ENCODE measurements around the gene GABRD.

GABRD gene

DNA sequence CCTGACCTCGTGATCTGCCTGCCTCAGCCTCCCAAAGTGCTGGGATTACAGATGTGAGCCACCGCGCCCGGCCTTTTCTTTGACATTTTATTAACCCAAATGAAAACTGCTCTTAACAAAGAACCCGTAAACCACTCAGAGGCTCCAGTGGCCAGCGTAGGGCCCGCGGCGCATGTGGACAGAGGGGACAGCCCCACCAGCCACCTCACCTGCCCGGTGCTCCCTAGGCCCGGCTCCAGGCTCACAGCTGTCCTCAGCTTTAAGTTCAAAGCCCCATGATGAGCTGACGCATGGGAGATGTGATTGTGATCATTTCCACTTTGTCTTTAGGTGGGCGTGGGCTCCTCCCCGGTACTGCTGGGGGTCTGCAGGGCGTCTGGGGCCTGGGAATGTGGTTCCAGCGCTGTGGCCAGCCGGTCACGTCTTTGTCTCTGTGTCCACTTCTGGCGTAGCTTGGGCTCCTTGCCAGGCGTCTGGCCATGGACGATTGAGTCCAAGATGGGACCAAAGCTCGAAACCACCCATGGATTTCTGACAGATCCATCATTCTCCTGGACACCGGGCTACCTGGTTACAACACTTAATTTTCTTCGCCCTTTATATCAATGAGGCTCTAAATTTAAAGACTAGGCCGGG is 37.9 kb downstream of the GABRD start:
- Histone ChIP-seq H3K27me3 (ENCODE audit: insufficient read depth, low read length) (peaks cover 6% of the 10 kb centered on the region; the same call in 1 of the 2 replicates), H3K4me3 (ENCODE audit: low read depth, low read length) (no peak overlapping the region), H3K27ac (ENCODE audit: low read depth, low read length) (no peak overlapping the region), H3K79me2 (ENCODE audit: control insufficient read depth, insufficient read depth, low read length, unreplicated experiment) (no peaks in the 10 kb centered on the region), H2AFZ (ENCODE audit: low read length, unreplicated experiment) (no peak overlapping the region), H3K4me1 (ENCODE audit: control insufficient read depth, insufficient read depth, low read length, unreplicated experiment) (no peaks in the 10 kb centered on the region), H3K36me3 (ENCODE audit: insufficient read depth, low read length) (no peaks in the 10 kb centered on the region)

- Histone ChIP-seq H2AFZ (ENCODE audit: low read length, unreplicated experiment) (no peak overlapping the region), H3K4me1 (ENCODE audit: control insufficient read depth, insufficient read depth, low read length, unreplicated experiment) (no peaks in the 10 kb centered on the region), H3K27me3 (ENCODE audit: insufficient read depth, low read length) (peaks cover 11% of the 10 kb centered on the region; the same call in 1 of the 2 replicates), H3K36me3 (ENCODE audit: insufficient read depth, low read length) (no peaks in the 10 kb centered on the region), H3K4me3 (ENCODE audit: low read depth, low read length) (no peak overlapping the region), H3K79me2 (ENCODE audit: control insufficient read depth, insufficient read depth, low read length, unreplicated experiment) (no peaks in the 10 kb centered on the region), H3K27ac (ENCODE audit: low read depth, low read length) (no peak overlapping the region)
Measured at GRCh38 chr1:2059290-2059953, 40.3 kb downstream of the GABRD start.

DNA sequence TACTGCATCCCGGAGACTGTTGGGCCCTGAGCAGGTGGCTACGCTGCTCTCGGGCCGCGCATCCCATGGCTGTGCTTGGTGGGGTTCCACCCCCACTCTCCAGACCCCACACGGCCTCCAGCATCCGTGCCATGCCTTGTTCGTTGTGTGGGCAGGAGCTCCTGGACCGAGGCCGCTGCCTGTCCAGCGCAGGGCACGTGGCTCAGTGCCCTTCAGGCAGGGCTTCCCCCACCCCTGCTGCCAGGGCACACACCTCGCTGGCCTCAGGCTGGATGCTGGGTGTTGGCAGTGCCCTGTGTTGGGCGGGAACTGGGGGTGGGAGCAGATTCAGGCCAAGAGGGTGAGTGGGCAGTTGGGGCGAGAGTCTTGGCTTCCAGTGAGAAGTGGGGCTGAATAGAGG is 40.9 kb downstream of the GABRD start:
- Histone ChIP-seq H3K4me3 (ENCODE audit: low read depth, low read length) (no peak overlapping the region), H2AFZ (ENCODE audit: low read length, unreplicated experiment) (no peak overlapping the region), H3K4me1 (ENCODE audit: control insufficient read depth, insufficient read depth, low read length, unreplicated experiment) (no peaks in the 10 kb centered on the region), H3K27ac (ENCODE audit: low read depth, low read length) (no peak overlapping the region), H3K27me3 (ENCODE audit: insufficient read depth, low read length) (peaks cover 18% of the 10 kb centered on the region), H3K79me2 (ENCODE audit: control insufficient read depth, insufficient read depth, low read length, unreplicated experiment) (no peaks in the 10 kb centered on the region), H3K36me3 (ENCODE audit: insufficient read depth, low read length) (no peaks in the 10 kb centered on the region)

DNA sequence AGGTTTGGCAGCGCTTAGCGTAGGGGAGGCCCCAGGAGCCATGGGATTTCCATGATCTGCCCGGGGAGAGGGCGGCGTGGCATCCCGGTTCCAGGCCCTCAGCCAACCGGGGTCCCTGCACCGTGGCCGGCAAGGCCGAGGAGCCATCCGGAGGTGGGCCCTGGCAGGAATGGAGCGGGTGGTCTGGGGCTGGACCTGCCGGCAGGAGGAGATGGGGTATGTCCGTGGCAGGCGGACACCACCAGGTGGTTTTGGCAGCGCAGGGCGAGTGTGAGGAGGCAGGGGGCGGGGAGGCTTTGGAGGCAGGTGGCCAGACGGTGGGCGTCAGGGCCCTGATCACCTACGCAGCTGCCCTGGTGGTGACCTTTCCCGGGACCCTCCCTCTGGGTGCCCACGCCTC is 41.4 kb downstream of the GABRD start:
- H3K36me3 ChIP-seq (ENCODE audit: insufficient read depth, low read length): no peaks in the 10 kb centered on the region
- H3K27ac ChIP-seq (ENCODE audit: low read depth, low read length): no peak overlapping the region
- H3K4me1 ChIP-seq (ENCODE audit: control insufficient read depth, insufficient read depth, low read length, unreplicated experiment): no peaks in the 10 kb centered on the region
- no peak overlapping the region for H2AFZ ChIP-seq (ENCODE audit: low read length, unreplicated experiment)
- no peak overlapping the region for H3K4me3 ChIP-seq (ENCODE audit: low read depth, low read length)
- no peaks in the 10 kb centered on the region for H3K79me2 ChIP-seq (ENCODE audit: control insufficient read depth, insufficient read depth, low read length, unreplicated experiment)
- peaks cover 20% of the 10 kb centered on the region for H3K27me3 ChIP-seq (ENCODE audit: insufficient read depth, low read length)

- no peaks in the 10 kb centered on the region for H3K36me3 ChIP-seq (ENCODE audit: insufficient read depth, low read length)
- no peaks in the 10 kb centered on the region for H3K79me2 ChIP-seq (ENCODE audit: control insufficient read depth, insufficient read depth, low read length, unreplicated experiment)
- peaks cover 27% of the 10 kb centered on the region for H3K27me3 ChIP-seq (ENCODE audit: insufficient read depth, low read length)
- H3K4me1 ChIP-seq (ENCODE audit: control insufficient read depth, insufficient read depth, low read length, unreplicated experiment): no peaks in the 10 kb centered on the region
- H3K4me3 ChIP-seq (ENCODE audit: low read depth, low read length): no peak overlapping the region
- no peak overlapping the region for H3K27ac ChIP-seq (ENCODE audit: low read depth, low read length)
- H2AFZ ChIP-seq (ENCODE audit: low read length, unreplicated experiment): no peak overlapping the region
Measured at GRCh38 chr1:2061065-2061778, 42.1 kb downstream of the GABRD start.

- H2AFZ ChIP-seq (ENCODE audit: low read length, unreplicated experiment): no peak overlapping the region
- no peaks in the 10 kb centered on the region for H3K4me1 ChIP-seq (ENCODE audit: control insufficient read depth, insufficient read depth, low read length, unreplicated experiment)
- no peak overlapping the region for H3K27ac ChIP-seq (ENCODE audit: low read depth, low read length)
- no peaks in the 10 kb centered on the region for H3K36me3 ChIP-seq (ENCODE audit: insufficient read depth, low read length)
- no peak overlapping the region for H3K4me3 ChIP-seq (ENCODE audit: low read depth, low read length)
- H3K27me3 ChIP-seq (ENCODE audit: insufficient read depth, low read length): peaks cover 45% of the 10 kb centered on the region
- H3K79me2 ChIP-seq (ENCODE audit: control insufficient read depth, insufficient read depth, low read length, unreplicated experiment): no peaks in the 10 kb centered on the region
Measured at GRCh38 chr1:2065699-2066098, 46.6 kb downstream of the GABRD start.

GRCh38 chr1:2067393-2067792 is 48.2 kb downstream of the GABRD start:
- H3K27ac ChIP-seq (ENCODE audit: low read depth, low read length): no peak overlapping the region
- peaks cover 52% of the 10 kb centered on the region for H3K27me3 ChIP-seq (ENCODE audit: insufficient read depth, low read length)
- no peak overlapping the region for H3K4me3 ChIP-seq (ENCODE audit: low read depth, low read length)
- H2AFZ ChIP-seq (ENCODE audit: low read length, unreplicated experiment): no peak overlapping the region
- no peaks in the 10 kb centered on the region for H3K79me2 ChIP-seq (ENCODE audit: control insufficient read depth, insufficient read depth, low read length, unreplicated experiment)
- H3K4me1 ChIP-seq (ENCODE audit: control insufficient read depth, insufficient read depth, low read length, unreplicated experiment): no peaks in the 10 kb centered on the region
- H3K36me3 ChIP-seq (ENCODE audit: insufficient read depth, low read length): no peaks in the 10 kb centered on the region

DNA sequence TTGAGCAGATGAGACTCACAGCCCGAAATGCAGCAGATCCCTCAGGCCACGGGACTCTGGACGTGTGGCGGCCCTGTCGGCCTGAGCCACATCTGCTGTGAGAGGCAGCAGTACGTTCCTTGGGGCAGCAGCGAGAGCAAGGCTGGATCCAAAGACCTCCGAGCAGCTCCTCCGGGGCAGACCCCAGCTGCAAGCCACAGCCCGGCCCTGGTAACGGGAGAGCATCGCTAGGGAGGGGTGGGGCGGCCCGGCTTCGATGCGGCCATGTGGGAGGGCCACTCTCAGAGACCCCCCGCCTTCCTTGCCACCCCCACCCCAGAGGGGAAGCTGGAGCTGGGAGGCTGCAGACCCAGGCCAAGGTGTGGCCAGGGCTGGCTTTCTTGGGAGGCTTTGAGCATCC is 48.8 kb downstream of the GABRD start:
- H3K4me3 ChIP-seq (ENCODE audit: low read depth, low read length): no peak overlapping the region
- H3K27ac ChIP-seq (ENCODE audit: low read depth, low read length): no peak overlapping the region
- no peaks in the 10 kb centered on the region for H3K4me1 ChIP-seq (ENCODE audit: control insufficient read depth, insufficient read depth, low read length, unreplicated experiment)
- no peaks in the 10 kb centered on the region for H3K36me3 ChIP-seq (ENCODE audit: insufficient read depth, low read length)
- H3K27me3 ChIP-seq (ENCODE audit: insufficient read depth, low read length): peaks cover 50% of the 10 kb centered on the region
- H3K79me2 ChIP-seq (ENCODE audit: control insufficient read depth, insufficient read depth, low read length, unreplicated experiment): no peaks in the 10 kb centered on the region
- no peak overlapping the region for H2AFZ ChIP-seq (ENCODE audit: low read length, unreplicated experiment)

GRCh38 chr1:2068951-2069350 is 49.8 kb downstream of the GABRD start:
- H3K4me3 ChIP-seq (ENCODE audit: low read depth, low read length): no peak overlapping the region
- no peaks in the 10 kb centered on the region for H3K79me2 ChIP-seq (ENCODE audit: control insufficient read depth, insufficient read depth, low read length, unreplicated experiment)
- H2AFZ ChIP-seq (ENCODE audit: low read length, unreplicated experiment): no peak overlapping the region
- H3K27ac ChIP-seq (ENCODE audit: low read depth, low read length): no peak overlapping the region
- no peaks in the 10 kb centered on the region for H3K4me1 ChIP-seq (ENCODE audit: control insufficient read depth, insufficient read depth, low read length, unreplicated experiment)
- H3K27me3 ChIP-seq (ENCODE audit: insufficient read depth, low read length): peaks cover 49% of the 10 kb centered on the region
- H3K36me3 ChIP-seq (ENCODE audit: insufficient read depth, low read length): no peaks in the 10 kb centered on the region

DNA sequence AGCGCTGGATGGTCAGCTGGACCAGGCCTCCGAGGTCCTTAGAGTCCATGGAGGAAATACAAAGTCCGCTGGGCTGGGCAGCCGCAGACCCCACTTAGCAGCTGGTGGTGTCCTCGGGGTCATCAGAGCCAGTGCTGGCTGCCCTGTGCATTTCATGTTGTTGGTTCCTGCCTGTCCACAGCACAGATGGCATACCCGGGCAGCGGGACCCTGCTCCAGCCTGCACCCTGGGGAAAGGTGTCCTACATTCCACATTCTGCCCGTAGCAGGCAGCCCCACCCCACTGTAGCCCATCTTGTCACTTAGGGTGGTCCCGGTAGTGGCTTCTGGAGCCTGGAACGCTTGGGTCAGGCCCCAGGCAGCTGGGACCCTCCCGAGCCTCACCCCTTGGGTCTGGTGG is 50.9 kb downstream of the GABRD start:
- Histone ChIP-seq H3K27me3 (ENCODE audit: insufficient read depth, low read length) (peaks cover 49% of the 10 kb centered on the region), H3K79me2 (ENCODE audit: control insufficient read depth, insufficient read depth, low read length, unreplicated experiment) (no peaks in the 10 kb centered on the region), H3K4me1 (ENCODE audit: control insufficient read depth, insufficient read depth, low read length, unreplicated experiment) (no peaks in the 10 kb centered on the region), H3K4me3 (ENCODE audit: low read depth, low read length) (no peak overlapping the region), H3K27ac (ENCODE audit: low read depth, low read length) (no peak overlapping the region), H3K36me3 (ENCODE audit: insufficient read depth, low read length) (no peaks in the 10 kb centered on the region), H2AFZ (ENCODE audit: low read length, unreplicated experiment) (no peak overlapping the region)

All from ACC112 (cell line).